ENCODE measurements around the gene PCDH9.
"Not testable (repeated sequence)": the region's sequence is repeated elsewhere in the genome, so short reads cannot be mapped to it uniquely, and the experiment has no call there.

PCDH9 gene

DNA sequence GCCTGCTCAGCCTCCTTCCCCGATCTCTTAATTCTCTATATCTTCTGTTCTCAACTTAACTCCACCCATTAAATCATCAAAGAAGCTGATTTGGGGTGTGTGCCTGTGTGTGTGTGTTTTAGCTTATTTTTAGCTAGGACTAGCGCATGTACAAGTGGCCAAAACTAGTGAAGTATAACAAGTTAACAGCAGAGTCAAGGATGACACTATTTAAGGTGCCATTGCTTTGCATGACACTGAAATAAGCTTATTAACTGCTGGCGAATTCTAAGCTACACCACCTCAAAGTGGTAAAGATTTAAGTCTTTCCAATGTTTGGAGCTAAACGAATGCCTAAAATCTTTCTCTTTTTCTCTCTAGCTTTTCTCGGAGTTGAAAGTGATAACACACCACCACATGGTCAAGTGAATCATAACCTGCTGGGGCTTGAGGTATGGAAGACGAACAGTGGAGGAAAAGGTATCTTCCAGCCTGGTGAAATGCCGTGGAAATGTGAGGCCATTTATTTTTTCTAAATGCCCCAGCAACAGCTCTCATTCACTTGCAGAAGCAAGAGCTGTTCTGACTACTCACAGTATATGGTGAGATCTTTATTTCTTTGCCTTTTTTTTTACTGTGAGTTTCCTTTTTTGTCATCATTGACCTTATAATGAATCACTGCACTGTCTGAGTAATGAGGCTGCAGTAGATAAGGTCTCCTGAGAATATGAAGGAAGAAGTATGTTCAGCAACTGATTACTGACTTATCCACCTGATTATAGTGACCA lies 570.3 kb downstream of the PCDH9 start:
- DNase-seq (ENCODE audit: low read depth in 2 of 2), result no peak

DNA sequence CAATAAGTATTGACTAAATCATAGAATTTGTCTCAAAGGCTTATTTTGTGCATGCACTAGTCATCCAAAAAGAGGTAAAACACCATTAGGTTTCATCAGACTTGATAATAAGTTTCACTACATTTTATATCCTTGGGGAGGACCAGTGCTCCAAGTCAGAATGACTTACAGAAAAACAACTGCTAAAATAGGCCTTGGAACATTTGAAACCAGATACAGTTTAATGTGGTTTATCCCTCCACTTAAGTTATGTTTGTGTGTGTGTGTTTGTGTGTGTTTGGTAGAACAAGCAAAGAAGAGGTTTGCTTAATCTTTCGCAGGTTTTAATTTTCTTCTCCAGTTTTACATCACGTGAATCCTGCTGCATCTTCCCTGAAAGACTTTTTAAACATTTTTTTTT lies 570.9 kb downstream of the PCDH9 start:
- no peak for DNase-seq (ENCODE audit: low read depth in 2 of 2)

DNA sequence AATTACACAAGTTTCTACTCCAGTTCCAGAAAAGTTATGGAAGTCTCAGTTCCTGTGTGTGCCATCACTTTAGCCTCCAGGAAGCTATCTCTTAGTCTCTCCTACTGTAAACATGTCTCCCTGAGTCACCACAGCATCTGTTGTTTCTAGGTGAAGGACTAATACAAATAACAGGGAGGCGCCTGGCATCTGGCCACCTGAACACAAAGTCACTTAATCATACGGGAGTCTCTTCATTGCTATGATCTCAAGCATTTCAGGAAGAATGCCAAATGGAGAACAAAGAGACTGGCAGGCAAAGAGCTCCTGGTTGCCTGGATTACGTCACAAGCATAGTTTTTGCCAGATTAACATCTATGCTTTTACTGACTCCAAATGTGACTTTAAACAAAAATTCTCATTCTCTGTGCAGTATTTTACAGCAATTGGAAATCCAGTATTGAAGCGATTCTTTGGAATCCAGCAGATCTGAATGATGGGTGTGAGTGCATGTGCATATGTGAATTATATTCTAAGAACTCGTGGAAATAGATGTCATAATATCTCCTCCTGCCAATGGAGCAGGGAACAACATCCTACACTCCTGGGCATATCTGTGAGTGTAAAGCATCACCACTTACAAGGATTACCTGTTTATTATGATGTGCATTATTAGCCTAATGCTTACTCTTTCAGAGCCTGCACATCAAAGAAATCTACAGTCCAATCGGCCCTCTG lies 572.8 kb downstream of the PCDH9 start:
- no peak for DNase-seq (ENCODE audit: low read depth in 2 of 2)

DNA sequence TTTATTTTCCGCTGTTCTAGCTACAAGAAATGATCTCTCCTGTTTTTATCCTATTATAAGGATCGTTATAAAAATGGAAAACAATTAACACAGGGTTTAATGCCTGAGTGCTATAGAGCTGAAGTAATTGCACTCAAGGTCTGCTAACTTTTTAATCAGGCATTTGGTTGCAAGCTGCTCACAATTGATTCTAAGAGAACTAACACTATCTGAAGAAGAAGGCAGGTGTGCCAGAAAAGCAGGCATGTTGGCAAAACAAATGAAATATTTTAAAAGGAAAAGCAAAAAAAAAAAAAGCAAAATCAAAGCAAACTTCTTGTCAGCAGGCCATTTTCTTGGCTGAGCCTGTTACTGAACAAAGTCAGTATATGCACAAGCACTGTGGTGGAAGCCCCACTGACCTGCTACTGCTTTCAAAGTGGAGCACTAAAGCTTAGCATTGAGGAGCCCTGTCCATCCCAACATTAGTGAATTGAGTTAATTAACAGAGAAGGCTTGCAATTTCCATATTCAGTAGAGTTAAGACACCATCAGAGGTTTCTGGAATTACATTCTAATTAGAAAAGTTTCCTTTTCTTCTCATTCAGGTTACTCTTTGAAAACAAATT lies 574.2 kb downstream of the PCDH9 start:
- DNase-seq (ENCODE audit: low read depth in 2 of 2), result no peak

DNA sequence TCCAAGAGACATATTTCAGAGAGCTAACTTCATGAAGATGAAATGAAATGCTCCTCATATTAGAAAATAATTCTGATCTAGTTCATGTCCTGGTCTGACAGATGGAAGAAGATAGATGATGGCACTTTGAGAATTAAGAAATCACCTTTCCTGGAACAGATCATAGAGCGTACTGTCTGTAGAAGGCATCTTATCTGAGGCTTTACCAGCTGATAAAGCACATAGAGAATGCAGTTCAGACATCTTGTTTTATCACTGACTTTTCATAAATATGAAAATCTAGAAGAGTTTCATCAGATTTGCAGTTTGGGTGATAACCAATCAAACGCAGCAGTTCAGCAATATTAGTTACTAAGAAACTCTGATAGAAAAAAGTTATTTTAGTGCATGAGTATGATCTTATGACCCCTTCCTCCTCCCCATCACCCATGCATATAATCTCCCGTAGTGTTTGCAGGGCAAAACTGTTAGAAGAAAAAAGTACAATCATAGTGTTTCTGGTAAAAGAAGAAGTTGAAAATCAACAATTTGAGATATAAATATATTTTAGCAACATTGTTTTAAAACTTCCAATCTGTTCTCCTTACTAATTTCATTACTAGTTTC lies 585.2 kb downstream of the PCDH9 start:
- no peak for DNase-seq (ENCODE audit: low read depth in 2 of 2)

DNA sequence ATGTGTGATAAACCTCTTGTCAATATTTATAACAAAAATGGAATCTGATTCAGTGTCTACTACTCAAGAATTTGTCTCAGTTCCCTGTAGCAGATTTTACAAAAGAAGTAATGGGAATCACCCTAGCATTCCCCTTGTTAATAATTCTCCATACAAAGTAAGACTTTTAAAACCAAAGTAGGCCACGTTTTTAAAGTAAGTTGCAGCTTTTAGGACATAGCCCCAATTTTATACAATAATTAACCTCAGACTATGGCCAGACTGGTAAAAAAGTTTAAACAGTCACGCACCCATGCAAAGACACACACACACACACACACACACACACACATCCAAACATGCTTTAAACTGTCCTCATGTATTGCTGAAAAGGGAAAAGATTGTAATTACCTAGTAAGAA lies 589.9 kb downstream of the PCDH9 start:
- DNase-seq (ENCODE audit: low read depth in 2 of 2), result no peak

DNA sequence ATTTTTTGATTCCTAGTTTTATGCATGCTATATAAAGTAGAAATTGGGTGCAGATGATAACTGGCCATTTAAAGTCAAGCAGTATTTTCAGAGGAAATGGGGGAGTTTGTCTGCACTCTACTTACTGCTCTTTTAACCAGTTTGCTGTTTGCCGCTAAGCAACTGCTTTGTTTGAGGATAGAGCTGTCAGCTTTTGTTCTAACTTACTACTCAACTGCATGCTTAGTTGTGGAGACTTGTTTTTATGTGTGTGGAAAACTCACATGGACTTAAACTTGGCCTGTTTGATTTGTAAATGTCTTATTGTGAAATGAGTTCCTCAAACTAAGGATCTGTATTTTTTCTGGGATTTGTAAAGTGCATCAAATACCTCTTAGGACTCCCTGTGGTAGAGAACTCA lies 591.1 kb downstream of the PCDH9 start:
- DNase-seq (ENCODE audit: low read depth in 2 of 2), result no peak

DNA sequence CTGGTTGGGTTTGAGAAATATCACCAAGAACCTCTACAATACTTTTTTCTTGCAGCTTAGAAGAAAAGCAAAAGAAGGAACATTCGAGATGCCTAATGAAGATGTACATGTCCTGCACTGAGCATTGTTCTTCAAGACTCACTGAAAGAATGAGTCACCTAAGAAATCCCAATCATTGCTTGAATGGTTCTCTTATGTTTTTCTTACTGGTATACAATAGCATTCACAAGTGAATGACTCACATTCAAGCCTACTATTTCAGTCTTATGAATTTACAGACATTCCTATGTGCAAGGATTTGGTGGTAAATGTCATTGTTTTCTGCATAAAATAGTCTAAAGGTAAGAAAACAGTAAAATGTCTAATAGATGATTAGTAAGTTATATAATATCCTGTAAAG lies 594.6 kb downstream of the PCDH9 start:
- no peak for DNase-seq (ENCODE audit: low read depth in 2 of 2)

DNA sequence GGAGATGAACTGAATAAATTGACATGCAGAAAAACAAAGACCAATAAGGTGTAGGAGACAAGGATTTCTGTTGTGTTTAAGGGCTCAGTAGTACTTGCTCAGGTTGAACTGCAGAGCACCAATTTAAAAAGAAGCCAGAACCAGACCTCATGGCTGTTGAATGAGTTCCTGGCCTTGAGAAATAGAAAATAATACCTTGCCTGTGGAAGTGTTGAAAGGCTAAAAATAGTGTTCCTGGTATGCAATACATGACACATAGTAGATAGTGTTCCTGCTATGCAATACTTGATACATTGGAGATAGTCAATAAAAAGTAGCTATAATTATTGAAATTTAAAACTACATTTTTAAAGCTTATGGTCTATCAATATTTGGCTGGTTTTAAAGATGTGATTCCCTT lies 595.8 kb downstream of the PCDH9 start:
- no peak for DNase-seq (ENCODE audit: low read depth in 2 of 2)

DNA sequence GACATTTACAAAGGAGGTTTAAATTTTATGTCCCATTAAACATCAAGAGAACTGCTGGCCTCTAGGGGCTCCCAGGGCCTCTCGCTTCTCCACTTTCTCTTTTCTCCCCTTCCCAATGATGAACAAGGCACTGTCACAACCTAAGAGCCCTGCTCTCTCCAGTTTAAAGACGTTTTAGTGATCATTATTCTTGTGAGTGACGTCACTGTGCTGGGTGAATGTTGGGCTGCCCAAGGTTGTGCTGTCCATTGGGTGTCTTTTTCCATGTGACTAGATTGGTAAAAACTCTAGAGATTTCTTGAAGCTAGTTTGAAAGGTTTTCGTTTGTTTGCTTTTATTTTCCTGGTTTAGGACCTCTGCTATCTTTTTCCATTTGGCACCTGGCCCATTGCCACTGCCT lies 602.6 kb downstream of the PCDH9 start:
- DNase-seq (ENCODE audit: low read depth in 2 of 2), result no peak

DNA sequence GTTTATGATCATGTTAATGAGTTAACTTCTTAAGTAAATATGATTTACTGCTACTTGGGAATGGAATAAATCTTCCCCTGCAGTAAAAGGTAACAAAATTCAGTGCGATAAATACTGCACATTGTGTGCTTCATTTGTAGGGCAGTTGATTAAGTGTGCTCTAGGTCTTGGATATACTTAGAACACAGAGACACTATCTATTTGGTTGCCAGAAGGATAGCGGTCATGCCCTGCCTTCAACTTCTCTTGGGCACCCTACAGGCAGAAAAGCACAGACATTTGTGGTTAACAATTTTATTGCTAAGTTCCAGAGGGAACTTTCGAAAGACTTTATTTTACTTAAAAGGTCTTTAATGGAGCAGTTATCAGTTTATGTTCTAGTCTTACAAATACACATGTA lies 605.8 kb downstream of the PCDH9 start:
- no peak for DNase-seq (ENCODE audit: low read depth in 2 of 2)

DNA sequence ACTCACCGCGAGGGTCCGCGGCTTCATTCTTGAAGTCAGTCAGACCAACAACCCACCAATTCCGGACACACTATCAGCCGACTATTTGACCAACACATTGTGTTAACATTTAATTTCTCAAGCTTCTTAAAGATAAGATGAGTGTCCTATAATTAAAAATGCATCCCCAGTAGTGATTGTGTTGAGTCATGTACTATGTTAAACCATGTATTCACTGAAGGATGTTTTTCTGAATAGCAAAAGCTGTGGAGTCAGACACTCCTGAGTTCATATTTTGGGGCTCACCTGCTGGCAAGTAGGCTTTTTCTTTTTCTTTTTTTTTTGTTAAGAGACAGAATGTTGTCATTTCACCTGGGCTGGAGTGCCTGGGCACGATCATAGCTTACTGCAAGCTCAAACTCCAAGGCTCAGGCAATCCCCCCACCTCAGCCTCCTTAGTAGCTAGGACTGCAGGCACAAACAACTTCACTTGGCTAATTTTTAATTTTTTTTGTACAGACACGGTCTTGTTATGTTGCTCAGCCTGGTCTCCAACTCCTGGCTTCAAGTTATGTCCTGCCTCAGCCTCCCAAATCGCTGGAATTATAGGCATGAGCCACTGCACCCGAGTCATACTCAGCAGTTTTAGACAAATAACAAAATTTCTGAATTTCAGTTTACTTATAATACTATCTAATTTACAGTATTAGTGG lies 606.9 kb downstream of the PCDH9 start:
- no peak for DNase-seq (ENCODE audit: low read depth in 2 of 2)

DNA sequence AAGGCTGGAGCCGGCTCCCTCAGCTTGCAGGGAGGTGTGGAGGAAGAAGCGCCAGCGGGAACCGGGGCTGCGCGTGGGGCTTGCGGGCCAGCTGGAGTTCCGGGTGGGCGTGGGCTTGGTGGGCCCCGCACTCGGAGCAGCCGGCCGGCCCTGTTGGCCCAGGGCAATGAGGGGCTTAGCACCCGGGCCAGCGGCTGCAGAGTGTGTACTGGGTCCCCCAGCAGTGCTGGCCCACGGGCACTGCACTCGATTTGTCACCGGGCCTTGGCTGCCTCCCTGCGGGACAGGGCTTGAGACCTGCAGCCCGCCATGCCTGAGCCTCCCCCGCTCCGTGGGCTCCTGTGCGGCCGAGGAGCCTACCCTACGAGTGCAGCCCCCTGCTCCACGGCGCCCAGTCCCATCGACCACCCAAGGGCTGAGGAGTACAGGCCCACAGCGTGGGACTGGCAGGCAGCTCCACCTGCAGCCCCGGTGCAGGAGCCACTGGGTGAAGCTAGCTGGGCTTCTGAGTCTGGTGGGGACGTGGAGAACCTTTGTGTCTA lies 608.2 kb downstream of the PCDH9 start:
- not testable (repeated sequence) for DNase-seq (ENCODE audit: low read depth in 2 of 2)

DNA sequence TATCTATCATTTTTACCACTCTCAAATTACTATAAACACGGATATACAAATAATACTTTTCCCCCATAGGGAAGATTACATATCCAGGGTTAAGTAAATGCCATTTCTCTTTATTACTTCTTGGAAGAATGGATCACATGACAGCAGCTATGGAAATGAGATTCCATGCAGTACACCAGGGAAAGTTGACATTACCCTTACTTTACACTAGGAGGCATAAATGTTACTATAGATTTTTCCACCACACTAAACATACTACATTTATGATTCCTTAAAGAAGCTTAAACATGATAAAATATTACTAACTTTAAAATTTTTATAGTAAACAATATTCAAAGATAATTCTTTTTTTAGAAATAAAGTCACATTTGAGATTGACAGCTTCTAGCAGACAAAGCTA lies 611.4 kb downstream of the PCDH9 start:
- DNase-seq (ENCODE audit: low read depth in 2 of 2), result no peak

DNA sequence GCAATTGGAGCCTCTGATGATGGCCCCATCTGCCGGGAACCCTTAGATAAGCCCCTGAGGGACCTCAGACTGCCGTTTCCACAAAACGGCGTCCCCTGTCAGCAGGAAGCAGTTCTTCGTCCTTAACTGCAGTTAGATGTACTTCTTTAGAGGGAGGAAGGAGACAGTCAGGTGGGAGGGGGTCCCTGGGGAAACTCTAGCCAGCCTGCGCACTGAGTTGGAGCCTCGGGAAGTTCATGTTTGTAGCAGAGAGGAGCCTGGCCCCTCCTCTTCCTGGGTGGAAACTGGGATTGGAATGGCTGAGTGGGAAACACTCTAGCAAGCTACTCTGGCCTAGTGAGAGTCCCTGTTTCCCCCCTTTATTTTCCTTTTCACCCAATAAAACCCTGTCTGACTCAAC lies 612.4 kb downstream of the PCDH9 start:
- no peak for DNase-seq (ENCODE audit: low read depth in 2 of 2)

DNA sequence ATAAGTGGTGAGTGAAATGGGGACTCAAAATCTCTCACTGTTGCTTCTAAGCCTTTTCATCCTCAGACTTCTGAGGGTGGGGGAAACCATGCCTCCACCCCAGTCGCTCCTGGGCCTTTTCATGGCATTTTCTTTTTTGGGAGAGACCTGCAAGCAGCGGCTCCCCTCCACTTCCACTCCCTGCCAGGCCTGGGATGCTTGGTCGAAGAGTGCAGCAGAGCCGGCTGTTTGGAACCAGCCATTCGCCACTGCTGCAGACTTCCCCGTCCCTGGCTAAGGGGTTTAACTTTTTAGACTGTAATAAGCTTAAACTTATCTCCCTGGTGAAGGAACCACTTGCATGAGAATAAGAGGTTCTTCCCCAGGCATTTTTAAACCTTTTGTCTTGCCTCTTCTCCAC lies 617.2 kb downstream of the PCDH9 start:
- DNase-seq (ENCODE audit: low read depth in 2 of 2), result no peak

DNA sequence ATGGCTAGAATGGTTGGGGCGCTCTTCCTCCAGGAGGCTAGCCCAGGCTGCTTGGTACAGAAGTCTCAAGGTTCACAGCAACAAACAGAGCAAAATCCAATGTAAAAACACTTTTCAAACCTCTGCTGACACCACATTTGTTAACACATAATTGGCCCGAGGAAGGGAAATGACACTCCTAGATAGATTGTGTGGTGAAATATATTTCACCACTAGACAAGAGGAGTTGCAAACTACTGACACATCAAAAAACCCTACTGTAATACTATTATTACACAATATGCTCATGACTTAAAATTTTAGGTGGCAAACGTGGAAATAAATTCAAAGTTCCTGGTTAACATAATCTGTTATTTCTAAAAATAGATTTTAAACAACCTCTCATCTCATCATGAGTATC lies 643.6 kb downstream of the PCDH9 start:
- DNase-seq (ENCODE audit: low read depth in 2 of 2), result no peak

DNA sequence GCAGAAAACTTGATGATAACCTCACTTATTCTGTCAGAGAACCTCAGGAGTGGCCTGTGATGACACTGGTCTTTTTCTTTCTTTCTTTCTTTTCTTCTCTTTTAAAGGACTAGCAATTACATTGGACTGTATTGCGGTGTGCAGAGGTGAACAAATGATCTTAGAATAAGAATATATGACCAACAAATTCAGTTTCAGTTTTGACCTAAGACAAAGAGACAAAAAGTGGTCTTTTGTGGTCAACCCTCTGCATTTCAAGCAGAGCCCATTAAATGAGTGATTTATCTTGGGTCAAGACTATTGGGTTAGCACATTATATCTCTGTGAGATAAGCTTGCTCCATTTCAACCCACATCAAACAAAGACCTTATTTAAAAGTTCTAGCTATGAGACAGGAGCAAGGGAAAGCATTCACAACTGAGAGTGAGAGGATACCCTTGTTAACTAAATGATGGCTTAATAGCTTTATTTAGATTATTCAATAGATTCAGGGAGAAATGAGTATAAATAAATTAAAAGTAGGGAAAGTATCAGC lies 644.4 kb downstream of the PCDH9 start:
- no peak for DNase-seq (ENCODE audit: low read depth in 2 of 2)

DNA sequence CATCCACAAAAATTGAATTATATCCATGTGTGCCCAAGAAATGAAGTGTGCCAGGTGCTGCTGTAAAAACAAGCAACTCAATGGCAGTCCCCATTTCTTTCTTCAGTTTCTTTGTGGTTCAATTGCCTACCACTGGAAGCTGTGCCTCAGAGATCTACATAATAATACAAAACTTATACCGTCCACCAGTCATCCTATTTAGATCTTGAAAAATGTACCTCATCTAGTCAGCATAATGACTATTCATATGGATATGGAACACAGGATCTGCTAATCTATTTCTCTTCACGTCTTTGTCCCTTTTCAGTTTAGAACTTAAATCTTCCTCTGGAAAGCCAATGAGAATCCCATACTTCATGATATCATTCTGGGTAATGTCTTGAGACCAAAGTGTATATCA lies 648.5 kb downstream of the PCDH9 start:
- DNase-seq (ENCODE audit: low read depth in 2 of 2), result no peak

DNA sequence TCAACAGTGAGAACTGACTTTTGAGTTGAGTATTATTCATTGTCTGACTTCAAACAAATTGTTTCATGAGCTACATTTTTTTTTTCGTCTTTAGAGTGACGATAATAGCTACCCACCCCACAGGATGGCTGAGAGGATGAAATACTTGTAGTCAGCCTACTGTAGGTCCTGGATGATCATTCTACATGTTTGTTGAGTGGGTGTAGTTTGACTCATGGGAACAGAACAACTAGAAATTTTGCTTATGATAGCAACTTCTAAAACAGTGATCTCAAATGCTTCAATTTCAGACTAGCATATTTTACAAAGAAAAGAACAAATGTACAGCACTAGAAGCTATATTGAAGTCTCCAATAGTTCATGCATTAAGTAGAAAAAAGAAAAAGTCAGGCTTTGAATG lies 651.8 kb downstream of the PCDH9 start:
- no peak for DNase-seq (ENCODE audit: low read depth in 2 of 2)

DNA sequence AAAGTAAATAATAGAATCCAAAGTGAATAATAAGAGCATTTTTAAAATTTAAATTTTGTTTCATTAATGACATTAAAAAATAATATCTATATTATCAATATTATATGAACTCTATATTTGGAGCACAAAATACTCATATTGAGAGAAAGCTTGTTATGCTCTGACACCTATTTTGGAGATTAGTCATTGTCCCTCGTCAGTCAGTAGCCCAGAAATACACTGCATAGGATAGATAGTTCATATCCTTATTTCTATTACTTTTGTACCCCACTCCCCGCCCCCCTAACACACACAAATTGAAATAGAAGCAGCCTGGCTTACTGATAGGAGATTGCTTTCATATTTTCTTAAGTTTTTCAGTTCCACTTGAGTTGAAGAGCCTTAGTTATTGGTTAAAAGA lies 652.8 kb downstream of the PCDH9 start:
- DNase-seq (ENCODE audit: low read depth in 2 of 2), result no peak

DNA sequence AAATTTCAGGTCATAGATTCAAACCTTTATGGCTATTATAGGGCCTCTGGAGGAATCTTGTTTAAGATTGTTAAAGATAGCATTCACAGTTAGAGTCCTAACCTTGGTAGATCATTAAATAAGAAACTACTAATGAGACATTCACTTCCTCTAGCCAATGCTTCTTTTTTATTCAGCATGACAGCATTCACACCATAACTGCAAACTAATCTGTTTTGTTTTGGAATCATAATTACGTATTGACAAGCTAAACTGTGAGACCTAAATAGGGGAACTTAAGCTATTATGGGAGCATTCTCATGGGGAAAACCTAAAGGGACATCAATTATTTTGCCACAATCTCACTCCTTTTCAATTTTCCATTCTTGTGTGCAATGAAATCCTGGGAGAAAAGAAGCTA lies 653.8 kb downstream of the PCDH9 start:
- DNase-seq (ENCODE audit: low read depth in 2 of 2), result no peak

All from stimulated activated CD8-positive, alpha-beta memory T cell treated with anti-CD3 and anti-CD28 coated beads, Interleukin-2, amount 100 ng/mL, for 48 hours (primary cell).